ENCODE data around the gene VTI1A. TPM values are rescaled to one million over a fixed set of nuclear protein-coding genes. Genes with fewer than 3 reads are reported as not detected.

Gene VTI1A
- total and polyA plus RNA-seq, 2 of the 13 experiments (the other 11 are each of a cell fraction or from before 2014, with no cell fraction given), result 11.7 to 32.7 TPM

DNA sequence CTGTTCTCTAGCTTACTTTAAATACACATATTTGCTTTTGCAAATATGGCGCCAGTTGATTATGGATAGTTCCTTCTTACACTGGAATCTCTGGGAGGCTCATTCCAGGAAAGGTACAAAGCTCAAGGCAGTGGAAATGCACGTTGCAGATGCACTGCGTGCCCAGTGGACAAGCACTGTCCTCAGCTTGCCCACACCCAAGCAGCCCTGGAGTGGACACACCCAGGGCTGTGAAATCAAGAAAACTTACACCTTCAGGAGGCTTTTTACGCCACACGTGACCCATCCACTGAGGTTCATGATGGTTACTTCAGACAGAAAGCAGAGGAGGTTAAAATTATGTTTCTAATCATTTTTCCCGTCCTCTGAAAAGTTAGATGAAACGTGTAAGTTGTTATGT lies 248.5 kb downstream of the VTI1A start (continued):
- TF ChIP-seq, protein P1, sequence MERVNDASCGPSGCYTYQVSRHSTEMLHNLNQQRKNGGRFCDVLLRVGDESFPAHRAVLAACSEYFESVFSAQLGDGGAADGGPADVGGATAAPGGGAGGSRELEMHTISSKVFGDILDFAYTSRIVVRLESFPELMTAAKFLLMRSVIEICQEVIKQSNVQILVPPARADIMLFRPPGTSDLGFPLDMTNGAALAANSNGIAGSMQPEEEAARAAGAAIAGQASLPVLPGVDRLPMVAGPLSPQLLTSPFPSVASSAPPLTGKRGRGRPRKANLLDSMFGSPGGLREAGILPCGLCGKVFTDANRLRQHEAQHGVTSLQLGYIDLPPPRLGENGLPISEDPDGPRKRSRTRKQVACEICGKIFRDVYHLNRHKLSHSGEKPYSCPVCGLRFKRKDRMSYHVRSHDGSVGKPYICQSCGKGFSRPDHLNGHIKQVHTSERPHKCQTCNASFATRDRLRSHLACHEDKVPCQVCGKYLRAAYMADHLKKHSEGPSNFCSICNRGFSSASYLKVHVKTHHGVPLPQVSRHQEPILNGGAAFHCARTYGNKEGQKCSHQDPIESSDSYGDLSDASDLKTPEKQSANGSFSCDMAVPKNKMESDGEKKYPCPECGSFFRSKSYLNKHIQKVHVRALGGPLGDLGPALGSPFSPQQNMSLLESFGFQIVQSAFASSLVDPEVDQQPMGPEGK (CRISPR knock-in tag; IDR thresholded peaks at IDR 0.05), result peak; percentile 42
- no peak for TF ChIP-seq SOX6 (IDR thresholded peaks at IDR 0.05)
- TF ChIP-seq SOX6 (CRISPR knock-in tag; IDR thresholded peaks at IDR 0.05), result peak; percentile 91
- TF ChIP-seq RBAK (CRISPR knock-in tag; IDR thresholded peaks at IDR 0.05), result no peak
- TF ChIP-seq PPARG (CRISPR knock-in tag; conservative IDR thresholded peaks at IDR 0.05), result peak; percentile 77; the same call in 1 of the 2 replicates
- TF ChIP-seq MIXL1 (CRISPR knock-in tag; IDR thresholded peaks at IDR 0.05), result peak; percentile 84
- peak; percentile 95 for TF ChIP-seq MED1 (CRISPR knock-in tag; IDR thresholded peaks at IDR 0.05)
- peak; percentile 49; the same call in 1 of the 2 replicates for TF ChIP-seq GATA4 (IDR thresholded peaks at IDR 0.05; ENCODE audit: borderline replicate concordance, low read depth)
- TF ChIP-seq NR2F2 (IDR thresholded peaks at IDR 0.05; ENCODE audit: borderline replicate concordance, low read depth), result 0 out of 2 replicates have a peak, but pooled peaks have one; percentile 37
- TF ChIP-seq, protein P2, sequence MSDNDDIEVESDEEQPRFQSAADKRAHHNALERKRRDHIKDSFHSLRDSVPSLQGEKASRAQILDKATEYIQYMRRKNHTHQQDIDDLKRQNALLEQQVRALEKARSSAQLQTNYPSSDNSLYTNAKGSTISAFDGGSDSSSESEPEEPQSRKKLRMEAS (IDR thresholded peaks at IDR 0.05), result peak; percentile 82
- TF ChIP-seq BHLHE40 (IDR thresholded peaks at IDR 0.05; ENCODE audit: low read length), result peak; percentile 47; the same call in 1 of the 2 replicates
- TF ChIP-seq FOXA1 (IDR thresholded peaks at IDR 0.05), result no peak; the same call in 1 of the 2 replicates
- peak; percentile 49 for TF ChIP-seq FOXA1 (CRISPR knock-in tag; IDR thresholded peaks at IDR 0.05)
- 0 out of 2 replicates have a peak, but pooled peaks have one; percentile 20 for TF ChIP-seq MEF2D (CRISPR knock-in tag; IDR thresholded peaks at IDR 0.05)
- 0 out of 2 replicates have a peak, but pooled peaks have one; percentile 41 for TF ChIP-seq ATF1 (CRISPR knock-in tag; IDR thresholded peaks at IDR 0.05)
- no peak for TF ChIP-seq GPN1 (CRISPR knock-in tag; IDR thresholded peaks at IDR 0.05; ENCODE audit: borderline replicate concordance)
- TF ChIP-seq ZNF781 (CRISPR knock-in tag; IDR thresholded peaks at IDR 0.05; ENCODE audit: borderline replicate concordance, not compliant biosample characterization), result no peak
- no peak for TF ChIP-seq ZNF367 (CRISPR knock-in tag; IDR thresholded peaks at IDR 0.05; ENCODE audit: borderline replicate concordance)
- no peak for TF ChIP-seq ZNF720 (CRISPR knock-in tag; IDR thresholded peaks at IDR 0.05)
- no peak for TF ChIP-seq ZNF382 (CRISPR knock-in tag; IDR thresholded peaks at IDR 0.05; ENCODE audit: borderline replicate concordance)
- TF ChIP-seq, protein P3, sequence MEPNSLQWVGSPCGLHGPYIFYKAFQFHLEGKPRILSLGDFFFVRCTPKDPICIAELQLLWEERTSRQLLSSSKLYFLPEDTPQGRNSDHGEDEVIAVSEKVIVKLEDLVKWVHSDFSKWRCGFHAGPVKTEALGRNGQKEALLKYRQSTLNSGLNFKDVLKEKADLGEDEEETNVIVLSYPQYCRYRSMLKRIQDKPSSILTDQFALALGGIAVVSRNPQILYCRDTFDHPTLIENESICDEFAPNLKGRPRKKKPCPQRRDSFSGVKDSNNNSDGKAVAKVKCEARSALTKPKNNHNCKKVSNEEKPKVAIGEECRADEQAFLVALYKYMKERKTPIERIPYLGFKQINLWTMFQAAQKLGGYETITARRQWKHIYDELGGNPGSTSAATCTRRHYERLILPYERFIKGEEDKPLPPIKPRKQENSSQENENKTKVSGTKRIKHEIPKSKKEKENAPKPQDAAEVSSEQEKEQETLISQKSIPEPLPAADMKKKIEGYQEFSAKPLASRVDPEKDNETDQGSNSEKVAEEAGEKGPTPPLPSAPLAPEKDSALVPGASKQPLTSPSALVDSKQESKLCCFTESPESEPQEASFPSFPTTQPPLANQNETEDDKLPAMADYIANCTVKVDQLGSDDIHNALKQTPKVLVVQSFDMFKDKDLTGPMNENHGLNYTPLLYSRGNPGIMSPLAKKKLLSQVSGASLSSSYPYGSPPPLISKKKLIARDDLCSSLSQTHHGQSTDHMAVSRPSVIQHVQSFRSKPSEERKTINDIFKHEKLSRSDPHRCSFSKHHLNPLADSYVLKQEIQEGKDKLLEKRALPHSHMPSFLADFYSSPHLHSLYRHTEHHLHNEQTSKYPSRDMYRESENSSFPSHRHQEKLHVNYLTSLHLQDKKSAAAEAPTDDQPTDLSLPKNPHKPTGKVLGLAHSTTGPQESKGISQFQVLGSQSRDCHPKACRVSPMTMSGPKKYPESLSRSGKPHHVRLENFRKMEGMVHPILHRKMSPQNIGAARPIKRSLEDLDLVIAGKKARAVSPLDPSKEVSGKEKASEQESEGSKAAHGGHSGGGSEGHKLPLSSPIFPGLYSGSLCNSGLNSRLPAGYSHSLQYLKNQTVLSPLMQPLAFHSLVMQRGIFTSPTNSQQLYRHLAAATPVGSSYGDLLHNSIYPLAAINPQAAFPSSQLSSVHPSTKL (CRISPR knock-in tag; IDR thresholded peaks at IDR 0.05), result peak; percentile 96
- TF ChIP-seq ARID2 (CRISPR knock-in tag; IDR thresholded peaks at IDR 0.05; ENCODE audit: borderline replicate concordance), result 0 out of 2 replicates have a peak, but pooled peaks have one; percentile 34
- TF ChIP-seq, protein P4, sequence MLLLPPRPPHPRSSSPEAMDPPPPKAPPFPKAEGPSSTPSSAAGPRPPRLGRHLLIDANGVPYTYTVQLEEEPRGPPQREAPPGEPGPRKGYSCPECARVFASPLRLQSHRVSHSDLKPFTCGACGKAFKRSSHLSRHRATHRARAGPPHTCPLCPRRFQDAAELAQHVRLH (CRISPR knock-in tag; IDR thresholded peaks at IDR 0.05; ENCODE audit: borderline replicate concordance, low read depth), result peak; percentile 67; the same call in 1 of the 2 replicates
- no peak for TF ChIP-seq KLF6 (CRISPR knock-in tag; IDR thresholded peaks at IDR 0.05)
- TF ChIP-seq HOXD1 (CRISPR knock-in tag; IDR thresholded peaks at IDR 0.05), result no peak
- TF ChIP-seq RORA (CRISPR knock-in tag; IDR thresholded peaks at IDR 0.05), result no peak
- peak; percentile 56; the same call in 1 of the 2 replicates for TF ChIP-seq CBX5 (CRISPR knock-in tag; IDR thresholded peaks at IDR 0.05; ENCODE audit: borderline replicate concordance)

Measured in HepG2 (cell line).